Renal pelvis (tissue), 4 donors: ENCODE results near the gene PCCA. TPM values are rescaled to one million over a fixed set of nuclear protein-coding genes. Genes with fewer than 3 reads are reported as not detected.
A peak's percentile ranks its signal among the peaks of the same experiment; 100 is the strongest.
"Not testable (repeated sequence)": the region's sequence is repeated elsewhere in the genome, so short reads cannot be mapped to it uniquely, and the experiment has no call there.

Experiments used
- DNase-seq: peaks from one replicate; pipeline ENCODE4 v3.0.0-alpha.2; 2013
- polyA plus RNA-seq, 3 donors: library from polyadenylated mRNA; unstranded; fragments of 120-200 nt; gene quantifications; one replicate each; pipeline ENCODE4 v1.2.1, GENCODE V29; 2013; ENCODE audit not compliant: insufficient read length in 3 of 3

The PCCA gene
- polyA plus RNA-seq, 3 donors = 49.0 to 53.6 (median 51.0) TPM

DNA sequence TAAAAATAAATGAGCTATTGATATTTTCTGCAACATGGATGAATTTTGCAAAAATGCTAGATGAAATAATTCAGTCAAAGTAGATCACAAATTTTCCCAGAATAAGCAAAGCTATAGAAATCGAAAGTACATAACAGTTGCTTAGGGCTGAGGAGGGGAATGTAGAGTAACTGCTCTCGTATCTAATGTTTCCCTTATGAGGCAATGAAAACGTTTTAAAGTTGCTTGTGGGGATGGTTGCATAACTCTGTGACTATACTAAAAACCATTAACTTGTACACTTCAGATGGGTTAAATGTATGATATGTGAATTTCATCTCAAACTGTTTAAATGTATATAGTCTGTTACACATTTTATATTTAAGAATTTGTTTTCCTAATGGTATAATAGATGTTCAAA is 268.0 kb downstream of the PCCA start:
- DNase-seq = no peak

GRCh38 chr13:100357764-100358163 is 268.9 kb downstream of the PCCA start:
- DNase-seq = no peak

DNA sequence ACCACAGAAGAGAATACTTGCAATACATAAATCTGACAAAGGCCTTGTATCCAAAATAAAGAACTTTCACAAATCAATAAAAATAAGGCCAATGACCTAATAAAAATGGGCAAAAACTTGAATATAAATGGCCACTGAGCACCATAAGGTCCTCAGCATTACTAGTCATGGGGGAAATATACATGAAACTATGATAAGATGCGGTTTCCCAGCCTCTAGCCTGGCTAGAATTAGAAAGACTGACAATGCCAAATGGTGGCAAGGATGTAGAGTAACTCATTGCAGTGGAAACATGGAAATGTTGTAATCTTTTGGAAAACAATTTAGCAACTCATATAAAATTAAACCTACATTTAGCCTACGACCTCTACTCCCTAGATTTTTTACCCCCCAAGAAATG is 272.6 kb downstream of the PCCA start:
- DNase-seq = no peak

DNA sequence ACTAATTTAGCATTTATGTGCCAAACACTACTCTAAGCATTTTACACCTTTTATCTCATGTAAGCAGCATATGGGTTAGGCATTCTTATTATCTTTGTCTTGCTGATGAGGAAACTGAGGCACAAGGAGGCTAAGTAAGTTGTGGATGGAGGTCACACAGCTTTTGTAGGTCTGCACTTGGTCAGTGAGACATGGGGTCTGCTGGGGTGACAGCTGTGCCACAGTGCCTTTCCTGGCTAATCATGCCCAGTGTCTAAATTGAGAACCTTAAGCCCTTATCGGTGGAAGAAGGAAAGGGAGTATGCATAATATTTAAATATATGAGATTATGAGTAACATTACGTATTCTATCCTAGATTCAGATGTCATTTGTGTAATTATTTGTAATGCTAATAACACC is 273.5 kb downstream of the PCCA start:
- DNase-seq = no peak

DNA sequence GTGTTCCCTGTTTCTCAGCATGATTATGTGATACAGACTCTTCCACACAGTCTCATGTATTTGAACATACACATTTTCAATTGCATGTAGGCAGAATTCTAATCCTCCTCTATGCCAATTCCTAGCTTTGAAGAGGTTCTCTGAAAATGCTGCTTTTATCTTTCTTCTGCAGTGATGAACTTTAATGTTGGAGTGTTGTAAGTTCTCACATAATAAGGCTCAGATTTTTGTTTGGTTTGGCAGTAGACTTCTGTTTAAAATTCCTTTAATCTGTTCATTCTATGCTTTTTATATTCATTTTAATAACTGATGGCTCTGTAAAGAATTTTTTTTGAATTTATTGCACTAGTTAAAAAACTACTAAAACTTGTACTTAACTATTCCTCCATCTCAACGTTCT is 273.9 kb downstream of the PCCA start:
- DNase-seq = peak; percentile 4

DNA sequence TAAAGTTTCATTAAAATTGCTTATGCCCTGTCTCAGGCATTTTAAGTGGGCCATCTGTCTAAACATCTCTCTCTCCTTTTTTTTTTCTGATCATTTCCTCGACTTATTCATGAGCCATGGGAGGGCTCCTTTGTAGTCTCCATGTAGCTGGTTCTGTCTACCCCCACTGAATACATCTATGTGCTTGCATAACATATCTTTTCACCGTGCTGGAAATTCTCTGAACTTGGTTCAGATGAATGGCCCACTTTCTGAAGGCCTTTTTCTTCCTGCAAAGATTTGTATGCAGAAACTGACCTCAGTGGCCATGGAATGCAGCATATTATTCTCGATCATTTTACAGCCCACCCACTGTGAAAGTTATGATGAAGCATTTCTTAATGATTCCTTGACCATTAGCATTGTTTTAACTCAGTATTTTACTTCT is 274.4 kb downstream of the PCCA start:
- peak; percentile 15 for DNase-seq

DNA sequence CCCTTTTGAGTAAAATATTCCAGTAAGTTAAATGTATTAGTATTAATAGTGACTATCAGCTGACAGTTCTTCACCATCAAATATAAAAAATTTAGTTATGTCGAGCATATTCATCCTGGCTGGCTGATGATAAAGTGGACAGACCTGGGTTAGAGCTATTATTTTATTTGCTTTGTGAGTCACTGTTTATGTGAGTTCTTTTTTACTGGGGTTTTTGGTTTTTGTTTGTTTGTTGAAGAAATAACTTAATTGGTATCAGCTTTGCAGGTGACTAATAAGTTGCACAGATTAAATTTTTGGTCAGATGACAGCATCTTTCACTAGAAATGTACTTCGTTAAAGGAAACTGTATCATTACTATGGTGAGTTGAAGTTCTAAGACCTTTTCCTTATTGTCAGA is 275.0 kb downstream of the PCCA start:
- DNase-seq = no peak

DNA sequence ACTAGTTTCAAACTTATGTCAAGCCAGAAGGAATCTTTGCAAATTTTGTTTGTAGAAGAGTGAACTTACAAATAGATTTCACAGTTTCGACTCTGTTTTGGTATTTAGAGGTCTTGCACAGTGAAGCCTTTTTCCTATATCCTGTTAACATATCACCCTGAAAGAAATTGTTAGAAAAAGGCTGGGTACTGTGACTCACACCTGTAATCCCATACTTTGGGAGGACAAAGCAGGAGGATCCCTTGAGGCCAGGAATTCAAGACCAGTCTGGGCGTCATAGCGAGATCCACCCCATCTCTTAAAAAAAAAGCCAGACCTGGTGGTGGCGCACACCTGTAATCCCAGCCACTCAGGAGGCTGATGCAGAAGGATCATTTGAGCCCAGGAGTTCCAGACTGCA is 275.7 kb downstream of the PCCA start:
- DNase-seq = no peak

- no peak for DNase-seq
Measured at GRCh38 chr13:100365680-100366079, 276.8 kb downstream of the PCCA start.

DNA sequence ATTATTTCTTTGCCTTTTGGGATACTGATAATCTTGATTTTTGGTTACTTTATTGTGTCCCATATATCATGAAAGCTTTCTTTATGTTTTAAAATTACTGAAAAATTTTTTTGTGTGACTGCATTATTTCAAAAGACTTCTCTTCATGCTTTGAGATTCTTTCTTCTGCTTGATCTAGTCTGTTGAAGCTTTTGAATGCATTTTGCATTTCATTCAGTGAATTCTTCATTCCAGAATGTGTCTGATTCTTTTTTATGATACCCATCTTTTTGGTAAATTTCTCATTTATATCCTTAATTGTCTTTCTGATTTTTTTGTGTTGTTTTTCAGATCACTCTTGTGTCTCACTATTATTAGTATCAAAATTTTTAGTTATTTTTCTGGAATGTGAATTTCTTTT is 289.6 kb downstream of the PCCA start:
- no peak for DNase-seq

GRCh38 chr13:100381595-100382224 is 292.8 kb downstream of the PCCA start:
- DNase-seq = no peak

DNA sequence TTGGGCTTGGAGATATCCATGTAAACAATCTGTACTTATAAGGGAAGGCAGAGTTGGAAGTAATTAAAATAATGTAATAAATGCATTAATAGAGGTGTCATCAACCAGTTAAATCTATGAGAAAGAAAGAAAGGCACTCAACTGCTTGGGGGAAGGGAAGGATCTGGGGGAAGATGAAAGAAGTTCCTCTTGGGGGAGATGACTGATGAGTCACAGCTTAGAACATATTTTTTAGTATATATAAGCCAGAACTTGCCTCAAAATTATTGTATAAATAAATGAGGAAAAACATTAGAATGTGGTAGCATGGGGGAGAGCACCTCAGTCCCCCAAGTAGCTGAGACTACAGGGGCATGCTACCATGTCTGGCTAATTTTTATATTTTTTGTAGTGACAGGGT is 293.9 kb downstream of the PCCA start:
- no peak for DNase-seq

DNA sequence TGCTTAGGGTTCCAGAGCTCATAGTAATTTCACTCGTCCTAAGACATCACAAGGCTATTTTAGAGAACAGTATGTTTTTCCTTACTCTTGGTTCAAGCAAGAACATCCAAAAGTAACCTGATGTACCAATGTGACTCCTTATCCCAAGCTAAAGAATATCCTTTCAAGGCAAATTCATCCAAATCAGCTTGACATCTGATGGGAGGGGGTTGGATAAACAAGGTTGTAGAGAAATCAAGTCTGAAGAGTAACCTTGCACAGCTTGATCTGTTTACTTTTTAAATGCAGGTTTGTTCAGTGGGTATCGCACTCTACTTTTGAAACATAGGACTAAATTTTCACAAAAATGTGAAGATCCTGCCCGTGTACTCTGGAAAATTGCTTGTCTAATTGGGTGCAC is 298.5 kb downstream of the PCCA start:
- DNase-seq = no peak

GRCh38 chr13:100388150-100388549 is 299.3 kb downstream of the PCCA start:
- not testable (repeated sequence) for DNase-seq

GRCh38 chr13:100388923-100389322 is 300.0 kb downstream of the PCCA start:
- no peak for DNase-seq

DNA sequence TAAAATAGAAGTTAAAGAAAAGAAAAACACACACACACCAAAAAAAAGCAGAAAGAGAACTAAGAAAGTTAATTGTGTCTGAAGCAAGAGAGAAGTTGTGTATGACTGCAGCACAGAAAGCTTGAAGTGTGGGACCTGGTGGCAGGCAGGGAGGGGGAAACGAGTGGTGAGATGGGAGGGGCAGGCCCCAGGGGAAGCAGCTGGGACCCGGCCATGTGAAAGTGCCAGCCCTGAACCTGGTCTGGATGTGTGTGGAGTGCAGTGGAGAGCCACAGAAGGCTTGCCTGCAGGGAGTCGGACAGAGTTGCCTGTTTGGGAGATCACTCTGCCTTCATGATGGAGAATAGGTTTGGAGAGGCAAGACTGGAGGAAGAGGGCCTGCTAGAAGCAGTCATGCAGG is 300.7 kb downstream of the PCCA start:
- DNase-seq = no peak

- DNase-seq = no peak
Measured at GRCh38 chr13:100392709-100393630, 304.1 kb downstream of the PCCA start.

DNA sequence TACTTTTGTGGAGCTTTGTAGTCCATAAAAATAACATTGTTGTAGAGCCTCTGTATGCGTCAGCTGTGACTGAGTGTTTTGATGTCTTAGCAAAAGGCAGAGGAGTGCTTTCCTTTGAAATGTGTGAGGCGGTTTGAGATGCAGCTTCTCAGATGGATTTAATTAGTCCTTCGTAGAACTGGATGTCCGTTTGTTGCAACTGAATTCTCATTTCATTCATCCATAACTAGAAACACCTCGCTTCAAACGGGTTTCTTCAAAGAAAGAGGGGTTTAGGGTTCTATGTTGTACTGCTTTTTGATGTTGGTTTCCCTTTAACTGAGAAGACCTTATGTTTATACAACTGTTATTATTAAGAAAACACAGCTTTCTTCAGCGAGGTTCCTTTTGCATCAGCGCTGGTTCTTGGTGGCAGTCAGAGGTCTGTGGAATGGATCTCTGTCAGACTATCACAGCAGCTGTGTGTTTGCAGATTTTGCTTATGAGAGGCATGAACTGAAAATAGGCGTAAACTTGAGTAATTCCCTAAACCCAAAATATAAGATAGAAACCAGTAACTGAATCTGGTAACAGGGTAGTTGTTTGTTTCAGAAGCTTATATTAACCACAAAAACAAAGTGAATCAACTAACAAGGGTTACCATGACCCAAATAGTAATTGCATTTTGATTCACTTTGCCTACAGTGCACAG is 305.3 kb downstream of the PCCA start:
- no peak for DNase-seq

DNA sequence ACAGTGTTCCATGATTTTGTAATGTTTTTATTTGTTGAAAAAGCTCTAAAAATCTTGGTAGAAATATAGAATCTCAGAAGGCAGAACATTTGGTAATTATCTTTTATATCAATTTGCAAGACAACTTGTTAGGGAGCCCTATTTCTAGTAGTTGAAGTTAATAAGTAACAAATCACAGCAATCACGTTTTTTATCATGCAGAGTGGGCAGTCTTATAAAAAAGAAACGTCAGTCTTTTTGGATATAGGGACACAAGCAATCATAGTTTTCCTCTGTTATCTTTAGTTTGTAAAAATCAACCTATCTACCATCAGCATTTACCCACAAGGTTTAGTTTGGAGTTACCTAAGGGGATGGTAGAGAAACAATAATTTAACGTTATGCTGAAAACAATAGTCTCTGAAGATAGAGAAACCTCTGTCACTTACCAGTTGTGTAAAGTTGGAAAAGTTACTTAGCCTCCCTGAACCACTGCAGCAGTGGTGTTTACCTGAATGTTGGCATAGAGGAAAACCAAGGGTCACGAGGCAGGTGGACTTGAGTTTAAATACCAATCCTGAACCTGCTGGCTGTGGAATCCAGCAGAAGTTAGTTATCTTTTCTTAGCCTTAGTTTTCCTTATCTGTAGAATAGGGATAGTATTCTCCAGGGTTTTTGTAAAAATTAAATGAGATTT is 306.9 kb downstream of the PCCA start:
- DNase-seq = no peak

GRCh38 chr13:100396776-100397175 is 307.9 kb downstream of the PCCA start:
- no peak for DNase-seq

GRCh38 chr13:100397627-100398026 is 308.7 kb downstream of the PCCA start:
- no peak for DNase-seq

- DNase-seq = no peak
Measured at GRCh38 chr13:100398360-100398759, 309.5 kb downstream of the PCCA start.
